CD4-positive, alpha-beta T cell (primary cell): ENCODE measurements around the gene OSGEPL1. TPM values are rescaled to one million over a fixed set of nuclear protein-coding genes. Genes with fewer than 3 reads are reported as not detected.

Experiments
- ATAC-seq: fragments of 200-7000 bp; cut with Tn5 transposase; one replicate; pipeline ENCODE4 v1.10.0; 2022; ENCODE audit warnings: mild to moderate bottlenecking; ENCODE audit not compliant: poor library complexity
- CTCF ChIA-PET: fragments of 350-600 bp; sonication (Branson Sonifier 250); formaldehyde crosslinking; loops from one replicate; lab custom pipeline; 2021; ENCODE audit warnings: antibody characterized with exemption, inconsistent platforms; lab: Charles Lee
- POLR2A ChIA-PET: fragments of 350-600 bp; sonication (Branson Sonifier 250); formaldehyde crosslinking; loops from one replicate; lab custom pipeline; 2021; ENCODE audit warnings: antibody characterized with exemption, inconsistent platforms; lab: Charles Lee
- DNase-seq, 14 experiments: peaks; one replicate each; pipeline ENCODE4 v3.0.0-alpha.2; 2013 to 2020; ENCODE audit warnings: mixed read lengths in 2 of 14
- H3K27ac ChIP-seq, 2 donors: one replicate each; pipeline versions ENCODE4 v1.5.1 to v1.7.0; 2013; ENCODE audit warnings: low read length in 2 of 2, low read depth in 1 of 2, mild to moderate bottlenecking in 1 of 2
- H3K27me3 ChIP-seq, 2 experiments: 1 replicate in 1 of 2; 2 replicates in 1 of 2; pipeline versions ENCODE4 v1.6.1 to v1.7.0; 2013; ENCODE audit warnings: low read length in 2 of 2, control low read depth in 1 of 2, mild to moderate bottlenecking in 1 of 2, moderate library complexity in 1 of 2; ENCODE audit not compliant: insufficient read depth in 2 of 2, control insufficient read depth in 1 of 2
- H3K36me3 ChIP-seq: one replicate; pipeline ENCODE4 v1.6.1; 2013; ENCODE audit warnings: low read length, control low read depth; ENCODE audit not compliant: insufficient read depth
- H3K4me1 ChIP-seq: one replicate; pipeline ENCODE4 v1.6.1; 2013; ENCODE audit warnings: low read length, control low read depth; ENCODE audit not compliant: insufficient read depth
- H3K4me3 ChIP-seq: one replicate; pipeline ENCODE4 v1.5.1; 2013; ENCODE audit warnings: mild to moderate bottlenecking, low read length, moderate library complexity
- H3K9me3 ChIP-seq, 2 experiments: 1 replicate in 1 of 2; 2 replicates in 1 of 2; pipeline versions ENCODE4 v1.6.1 to v1.7.0; 2013; ENCODE audit warnings: low read length in 2 of 2, mild to moderate bottlenecking in 2 of 2, control low read depth in 1 of 2, moderate library complexity in 1 of 2; ENCODE audit not compliant: control insufficient read depth in 1 of 2, insufficient read depth in 1 of 2
- H3K27ac Mint-ChIP-seq: one replicate; pipeline ENCODE4 v1.8.0; 2020; ENCODE audit warnings: mixed read lengths
- H3K27me3 Mint-ChIP-seq: one replicate; pipeline ENCODE4 v1.8.0; 2021; ENCODE audit warnings: mixed read lengths
- H3K36me3 Mint-ChIP-seq: one replicate; pipeline ENCODE4 v1.8.0; 2021; ENCODE audit warnings: low read depth, mixed read lengths
- H3K4me1 Mint-ChIP-seq: one replicate; pipeline ENCODE4 v1.8.0; 2021; ENCODE audit warnings: low read depth, mixed read lengths
- H3K4me3 Mint-ChIP-seq: one replicate; pipeline ENCODE4 v1.8.0; 2020; ENCODE audit warnings: mild to moderate bottlenecking, mixed read lengths
- H3K9me3 Mint-ChIP-seq: one replicate; pipeline ENCODE4 v1.8.0; 2020; ENCODE audit warnings: mixed read lengths
- intact Hi-C, 2 experiments: fragments of 100-400 bp; cut with DNase I in 1 of 2; cut with micrococcal nuclease in 1 of 2; formaldehyde crosslinking; loops; one replicate each; pipeline versions ENCODE4 v1.15.1 to v1.9.0; 2023 to 2025; cut with DNase I, micrococcal nuclease
- total RNA-seq, 174 experiments: library from RNA in 2 of 174; stranded (reverse) in 2 of 174; gene quantifications; one replicate each; pipeline ENCODE4 v1.2.3 and lab custom pipeline; 2021 to 2026
- TF ChIP-seq, protein P1 (sequence below): fragments of 200-600 bp; IDR thresholded peaks from one replicate; pipeline ENCODE4 v1.8.0; 2022; ENCODE audit warnings: antibody characterized with exemption, mild to moderate bottlenecking

OSGEPL1 gene
- total RNA-seq, 2 experiments from 2014 or later, result 3.3 to 3.7 TPM

DNA sequence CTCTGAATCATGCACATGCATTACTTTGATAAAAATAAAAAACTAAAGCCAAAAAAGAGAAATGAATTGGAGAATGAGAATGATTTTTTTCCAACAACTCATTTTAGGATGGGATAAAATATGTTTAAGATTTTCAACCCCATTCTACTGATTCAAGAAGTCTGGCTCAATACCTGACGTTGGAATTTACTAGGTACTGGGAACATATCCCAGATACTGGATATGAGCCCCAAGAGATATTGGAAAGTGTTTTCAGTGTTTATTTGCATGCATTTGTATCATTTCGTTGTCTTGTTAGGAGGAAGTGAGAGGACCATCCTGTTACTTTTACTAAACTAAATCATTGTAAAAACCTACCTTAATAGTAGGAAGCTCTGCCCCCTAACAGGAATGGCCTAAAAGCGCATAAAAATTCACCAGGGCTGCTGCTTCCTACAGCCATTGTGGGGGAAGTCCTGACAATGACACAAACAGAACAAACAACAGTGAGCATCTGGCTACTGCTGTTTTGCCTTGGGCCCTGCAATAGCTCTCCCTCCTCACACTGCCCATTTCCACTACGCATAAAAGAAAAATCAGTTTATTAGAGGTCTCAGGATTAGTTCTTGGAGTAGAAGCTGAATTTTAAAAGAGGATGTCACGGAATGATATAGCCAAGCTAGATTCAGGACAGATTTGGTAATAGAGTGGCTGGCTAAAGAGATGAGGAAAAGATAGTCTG lies 52.9 kb downstream of the OSGEPL1 start:
- H3K27ac ChIP-seq, result no peak overlapping the region
- H3K9me3 ChIP-seq, result no peaks in the 10 kb centered on the region
- TF ChIP-seq, protein P1, sequence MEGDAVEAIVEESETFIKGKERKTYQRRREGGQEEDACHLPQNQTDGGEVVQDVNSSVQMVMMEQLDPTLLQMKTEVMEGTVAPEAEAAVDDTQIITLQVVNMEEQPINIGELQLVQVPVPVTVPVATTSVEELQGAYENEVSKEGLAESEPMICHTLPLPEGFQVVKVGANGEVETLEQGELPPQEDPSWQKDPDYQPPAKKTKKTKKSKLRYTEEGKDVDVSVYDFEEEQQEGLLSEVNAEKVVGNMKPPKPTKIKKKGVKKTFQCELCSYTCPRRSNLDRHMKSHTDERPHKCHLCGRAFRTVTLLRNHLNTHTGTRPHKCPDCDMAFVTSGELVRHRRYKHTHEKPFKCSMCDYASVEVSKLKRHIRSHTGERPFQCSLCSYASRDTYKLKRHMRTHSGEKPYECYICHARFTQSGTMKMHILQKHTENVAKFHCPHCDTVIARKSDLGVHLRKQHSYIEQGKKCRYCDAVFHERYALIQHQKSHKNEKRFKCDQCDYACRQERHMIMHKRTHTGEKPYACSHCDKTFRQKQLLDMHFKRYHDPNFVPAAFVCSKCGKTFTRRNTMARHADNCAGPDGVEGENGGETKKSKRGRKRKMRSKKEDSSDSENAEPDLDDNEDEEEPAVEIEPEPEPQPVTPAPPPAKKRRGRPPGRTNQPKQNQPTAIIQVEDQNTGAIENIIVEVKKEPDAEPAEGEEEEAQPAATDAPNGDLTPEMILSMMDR, result no peak
- H3K4me3 Mint-ChIP-seq, result no peak overlapping the region
- peaks cover 9% of the 10 kb centered on the region for H3K36me3 ChIP-seq
- no peaks in the 10 kb centered on the region for H3K4me1 ChIP-seq
- intact Hi-C loops, result no loop called here
- no peaks in the 10 kb centered on the region for H3K4me1 Mint-ChIP-seq
- H3K4me3 ChIP-seq, result no peak overlapping the region
- ATAC-seq (no peak), DNase-seq (no peak)
- ChIA-PET CTCF (no interaction called here), POLR2A (no interaction called here)
- H3K36me3 Mint-ChIP-seq, result peaks cover 8% of the 10 kb centered on the region
- H3K27me3 Mint-ChIP-seq, result no peaks in the 10 kb centered on the region
- H3K27me3 ChIP-seq, result no peaks in the 10 kb centered on the region
- no peak overlapping the region for H3K27ac Mint-ChIP-seq
- no peaks in the 10 kb centered on the region for H3K9me3 Mint-ChIP-seq

DNA sequence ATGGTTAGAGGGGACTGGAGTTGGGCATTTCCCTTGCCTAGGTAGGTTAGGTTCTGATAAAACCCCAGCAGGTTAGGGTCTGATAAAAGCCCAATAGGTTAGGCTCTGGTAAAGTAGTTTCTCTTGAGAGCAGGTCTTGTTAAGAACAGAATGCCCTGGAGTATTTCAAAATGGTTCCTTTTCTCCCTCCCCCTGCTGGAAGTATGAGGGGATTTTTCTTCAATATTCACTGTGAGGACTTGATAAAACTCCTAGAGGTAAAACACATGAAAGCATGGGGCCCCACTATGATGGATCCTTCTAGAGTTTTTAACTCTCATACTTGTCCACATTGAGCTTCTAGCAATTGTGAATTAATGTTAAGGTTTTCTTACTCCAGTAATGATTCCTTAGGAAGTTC lies 60.5 kb downstream of the OSGEPL1 start:
- Histone ChIP-seq H3K36me3 (peaks cover 6% of the 10 kb centered on the region), H3K9me3 (no peaks in the 10 kb centered on the region), H3K4me1 (no peaks in the 10 kb centered on the region), H3K4me3 (no peak overlapping the region), H3K27me3 (no peaks in the 10 kb centered on the region), H3K27ac (no peak overlapping the region)
- ChIA-PET CTCF (interaction anchor here (0.6 to 1.4 kb wide), 3 partner anchors 23 to 41 kb away, joined by 3 to 7 read pairs (median 7); partner anchors contain the start of gene ASNSD1), POLR2A (no interaction called here)
- TF ChIP-seq, protein P1, result no peak
- no peak overlapping the region for H3K4me3 Mint-ChIP-seq
- no peaks in the 10 kb centered on the region for H3K9me3 Mint-ChIP-seq
- no peak for DNase-seq
- no peak for ATAC-seq
- H3K36me3 Mint-ChIP-seq, result peaks cover 4% of the 10 kb centered on the region
- intact Hi-C loops, result no loop called here
- H3K27me3 Mint-ChIP-seq, result no peaks in the 10 kb centered on the region
- no peak overlapping the region for H3K27ac Mint-ChIP-seq
- no peaks in the 10 kb centered on the region for H3K4me1 Mint-ChIP-seq

DNA sequence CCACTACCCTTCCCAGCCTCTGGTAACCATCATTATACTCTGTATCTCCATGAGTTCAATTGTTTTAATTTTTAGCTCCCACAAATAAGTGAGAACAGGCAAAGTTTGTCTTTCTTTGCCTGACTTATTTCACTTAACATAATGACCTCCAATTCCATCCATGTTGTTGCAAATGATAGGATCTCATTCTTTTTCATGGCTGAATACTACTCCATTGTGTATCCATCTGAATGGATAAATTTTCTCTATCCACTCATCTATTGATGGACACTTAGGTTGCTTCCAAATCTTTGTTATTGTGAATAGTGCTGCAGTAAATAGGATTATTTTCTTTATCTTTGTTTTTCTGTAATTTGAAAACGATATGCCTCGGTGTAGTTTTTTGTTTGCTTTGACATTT lies 61.9 kb downstream of the OSGEPL1 start:
- H3K27me3 ChIP-seq, result no peaks in the 10 kb centered on the region
- ChIA-PET POLR2A (interaction anchor here (0.6 kb wide), 1 partner anchor 40 kb away, joined by 3 read pairs; no protein-coding TSS in a partner anchor), CTCF (interaction anchor here (1.3 to 1.4 kb wide), 2 partner anchors 27 to 40 kb away, joined by 3 to 7 read pairs; no protein-coding TSS in a partner anchor)
- peaks cover 6% of the 10 kb centered on the region for H3K36me3 ChIP-seq
- no peaks in the 10 kb centered on the region for H3K4me1 ChIP-seq
- no peak overlapping the region for H3K4me3 Mint-ChIP-seq
- H3K4me3 ChIP-seq, result no peak overlapping the region
- intact Hi-C loops, result no loop called here
- no peak overlapping the region for H3K27ac ChIP-seq
- H3K4me1 Mint-ChIP-seq, result no peaks in the 10 kb centered on the region
- DNase-seq (no peak), ATAC-seq (no peak)
- H3K9me3 ChIP-seq, result no peaks in the 10 kb centered on the region
- TF ChIP-seq, protein P1, result no peak
- H3K27me3 Mint-ChIP-seq, result no peaks in the 10 kb centered on the region
- H3K9me3 Mint-ChIP-seq, result no peaks in the 10 kb centered on the region
- H3K36me3 Mint-ChIP-seq, result no peaks in the 10 kb centered on the region
- H3K27ac Mint-ChIP-seq, result no peak overlapping the region
